ENCODE measurements around the gene SMOC2. TPM values are rescaled to one million over a fixed set of nuclear protein-coding genes. Genes with fewer than 3 reads are reported as not detected.

The SMOC2 gene
- total and polyA plus RNA-seq, 2 experiments from 2014 or later = 51.0 to 88.7 TPM

DNA sequence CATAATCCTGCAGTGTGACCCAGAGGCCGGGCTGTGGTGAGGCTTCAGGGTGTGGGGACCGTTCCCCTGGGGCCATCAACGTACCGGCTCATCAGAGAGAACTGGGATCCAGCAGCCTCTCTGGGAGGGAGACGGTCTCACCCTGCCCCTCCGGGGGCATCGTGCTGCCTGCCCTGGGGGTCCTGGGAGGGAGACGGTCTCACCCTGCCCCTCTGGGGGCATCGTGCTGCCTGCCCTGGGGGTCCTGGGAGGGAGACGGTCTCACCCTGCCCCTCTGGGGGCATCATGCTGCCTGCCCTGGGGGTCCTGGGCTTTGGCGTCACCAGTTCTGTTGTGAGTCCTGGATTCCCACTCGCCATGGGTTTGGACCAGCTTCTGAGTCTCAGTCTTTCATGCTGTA lies 17.1 kb downstream of the SMOC2 start:
- Histone ChIP-seq H2AFZ (no peak overlapping the region), H3K9me2 (replicated peaks; ENCODE audit: insufficient read depth) (no peaks in the 10 kb centered on the region), H3K9me3 (ENCODE audit: low read depth) (no peaks in the 10 kb centered on the region), H3K27ac (no peak overlapping the region), H3K4me3 (no peak overlapping the region), H4K20me1 (ENCODE audit: insufficient read depth, poor library complexity, severe bottlenecking) (no peaks in the 10 kb centered on the region), H3K36me3 (replicated peaks; ENCODE audit: insufficient read depth, low read depth) (no peaks in the 10 kb centered on the region), H3K27me3 (peaks cover 8% of the 10 kb centered on the region), H3K4me1 (ENCODE audit: insufficient read depth) (peaks cover under 1% of the 10 kb centered on the region), H3K4me2 (no peak overlapping the region), H3K79me2 (no peaks in the 10 kb centered on the region)
- TF ChIP-seq, protein P1, sequence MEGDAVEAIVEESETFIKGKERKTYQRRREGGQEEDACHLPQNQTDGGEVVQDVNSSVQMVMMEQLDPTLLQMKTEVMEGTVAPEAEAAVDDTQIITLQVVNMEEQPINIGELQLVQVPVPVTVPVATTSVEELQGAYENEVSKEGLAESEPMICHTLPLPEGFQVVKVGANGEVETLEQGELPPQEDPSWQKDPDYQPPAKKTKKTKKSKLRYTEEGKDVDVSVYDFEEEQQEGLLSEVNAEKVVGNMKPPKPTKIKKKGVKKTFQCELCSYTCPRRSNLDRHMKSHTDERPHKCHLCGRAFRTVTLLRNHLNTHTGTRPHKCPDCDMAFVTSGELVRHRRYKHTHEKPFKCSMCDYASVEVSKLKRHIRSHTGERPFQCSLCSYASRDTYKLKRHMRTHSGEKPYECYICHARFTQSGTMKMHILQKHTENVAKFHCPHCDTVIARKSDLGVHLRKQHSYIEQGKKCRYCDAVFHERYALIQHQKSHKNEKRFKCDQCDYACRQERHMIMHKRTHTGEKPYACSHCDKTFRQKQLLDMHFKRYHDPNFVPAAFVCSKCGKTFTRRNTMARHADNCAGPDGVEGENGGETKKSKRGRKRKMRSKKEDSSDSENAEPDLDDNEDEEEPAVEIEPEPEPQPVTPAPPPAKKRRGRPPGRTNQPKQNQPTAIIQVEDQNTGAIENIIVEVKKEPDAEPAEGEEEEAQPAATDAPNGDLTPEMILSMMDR (IDR thresholded peaks at IDR 0.05; ENCODE audit: poor library complexity) = no peak
- TF ChIP-seq EZH2phosphoT487 (IDR thresholded peaks at IDR 0.05; ENCODE audit: low read depth, severe bottlenecking, unreplicated experiment) = no peak
- no peak for TF ChIP-seq EZH2 (IDR thresholded peaks at IDR 0.05; ENCODE audit: borderline replicate concordance)
- 89% methylated on average over 9 of the region's 12 CpGs for WGBS (ENCODE audit: low lambda C conversion rate, missing lambda C conversion rate)
- DNase-seq (ENCODE audit: low spot score) = no peak

GRCh38 chr6:168459572-168459971 lies 18.6 kb downstream of the SMOC2 start:
- H3K4me2 ChIP-seq = no peak overlapping the region
- H3K79me2 ChIP-seq = no peaks in the 10 kb centered on the region
- H3K27ac ChIP-seq = no peak overlapping the region
- H3K27me3 ChIP-seq = no peaks in the 10 kb centered on the region
- DNase-seq (ENCODE audit: low spot score) = no peak
- H4K20me1 ChIP-seq (ENCODE audit: insufficient read depth, poor library complexity, severe bottlenecking) = no peaks in the 10 kb centered on the region
- H3K9me3 ChIP-seq (ENCODE audit: low read depth) = no peaks in the 10 kb centered on the region
- no peaks in the 10 kb centered on the region for H3K36me3 ChIP-seq (replicated peaks; ENCODE audit: insufficient read depth, low read depth)
- H3K9me2 ChIP-seq (replicated peaks; ENCODE audit: insufficient read depth) = no peaks in the 10 kb centered on the region
- no peaks in the 10 kb centered on the region for H3K4me1 ChIP-seq (ENCODE audit: insufficient read depth)
- TF ChIP-seq EZH2 (IDR thresholded peaks at IDR 0.05; ENCODE audit: borderline replicate concordance) = no peak
- no peak overlapping the region for H3K4me3 ChIP-seq
- WGBS (ENCODE audit: low lambda C conversion rate, missing lambda C conversion rate) = 100% methylated on average over 5 of the region's 9 CpGs
- H2AFZ ChIP-seq = no peak overlapping the region

GRCh38 chr6:168462289-168462853 lies 21.4 kb downstream of the SMOC2 start:
- TF ChIP-seq EZH2 (IDR thresholded peaks at IDR 0.05; ENCODE audit: borderline replicate concordance) (no peak), EZH2phosphoT487 (IDR thresholded peaks at IDR 0.05; ENCODE audit: low read depth, severe bottlenecking, unreplicated experiment) (no peak)
- TF ChIP-seq, protein P1 (IDR thresholded peaks at IDR 0.05; ENCODE audit: poor library complexity) = no peak
- Histone ChIP-seq H3K4me2 (no peak overlapping the region), H3K4me1 (ENCODE audit: insufficient read depth) (no peaks in the 10 kb centered on the region), H3K27me3 (no peaks in the 10 kb centered on the region), H3K9me3 (ENCODE audit: low read depth) (no peaks in the 10 kb centered on the region), H3K4me3 (no peak overlapping the region), H3K79me2 (no peaks in the 10 kb centered on the region), H3K27ac (no peak overlapping the region), H3K9me2 (replicated peaks; ENCODE audit: insufficient read depth) (no peaks in the 10 kb centered on the region), H2AFZ (no peak overlapping the region), H3K36me3 (replicated peaks; ENCODE audit: insufficient read depth, low read depth) (no peaks in the 10 kb centered on the region), H4K20me1 (ENCODE audit: insufficient read depth, poor library complexity, severe bottlenecking) (no peaks in the 10 kb centered on the region)
- 94% methylated on average over 8 of the region's 8 CpGs for WGBS (ENCODE audit: low lambda C conversion rate, missing lambda C conversion rate)
- DNase-seq (ENCODE audit: low spot score) = no peak

GRCh38 chr6:168464546-168464945 lies 23.6 kb downstream of the SMOC2 start:
- Histone ChIP-seq H3K36me3 (replicated peaks; ENCODE audit: insufficient read depth, low read depth) (no peaks in the 10 kb centered on the region), H3K27me3 (no peaks in the 10 kb centered on the region), H3K4me1 (ENCODE audit: insufficient read depth) (no peaks in the 10 kb centered on the region), H3K9me2 (replicated peaks; ENCODE audit: insufficient read depth) (no peaks in the 10 kb centered on the region), H2AFZ (no peak overlapping the region), H4K20me1 (ENCODE audit: insufficient read depth, poor library complexity, severe bottlenecking) (no peaks in the 10 kb centered on the region), H3K27ac (no peak overlapping the region), H3K9me3 (ENCODE audit: low read depth) (no peaks in the 10 kb centered on the region), H3K79me2 (no peaks in the 10 kb centered on the region), H3K4me3 (no peak overlapping the region), H3K4me2 (no peak overlapping the region)
- no peak for DNase-seq (ENCODE audit: low spot score)
- 82% methylated on average over 4 of the region's 4 CpGs for WGBS (ENCODE audit: low lambda C conversion rate, missing lambda C conversion rate)
- no peak for TF ChIP-seq EZH2phosphoT487 (IDR thresholded peaks at IDR 0.05; ENCODE audit: low read depth, severe bottlenecking, unreplicated experiment)
- TF ChIP-seq EZH2 (IDR thresholded peaks at IDR 0.05; ENCODE audit: borderline replicate concordance) = no peak
- TF ChIP-seq, protein P1 (IDR thresholded peaks at IDR 0.05; ENCODE audit: poor library complexity) = no peak
